ENCODE data around the gene CPNE6. TPM values are rescaled to one million over a fixed set of nuclear protein-coding genes. Genes with fewer than 3 reads are reported as not detected.

CPNE6 gene
- total and polyA plus RNA-seq, 5 experiments from 2014 or later, result not detected

DNA sequence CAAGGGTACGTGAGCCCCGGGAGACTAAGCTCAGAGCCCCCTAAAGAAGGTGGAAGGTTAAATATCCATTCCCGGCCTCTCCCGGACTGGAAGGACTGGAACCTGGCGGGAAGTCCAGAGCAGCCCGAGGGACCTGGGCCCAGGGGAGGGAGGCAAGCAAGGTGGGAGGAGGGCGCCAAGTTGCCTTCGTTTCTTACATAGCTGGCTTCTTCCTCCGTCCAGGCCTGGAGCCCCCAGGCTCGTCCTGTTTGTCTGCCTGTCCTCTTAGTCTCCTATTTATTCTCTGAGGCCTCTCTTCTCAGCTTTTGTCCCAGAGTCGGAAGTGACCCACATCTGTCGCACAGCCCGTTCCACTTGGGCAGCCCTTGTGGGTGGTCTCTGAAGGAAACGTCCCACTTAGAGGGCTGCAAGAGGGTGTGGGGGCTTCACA, 23.5 kb downstream of the CPNE6 start:
- H3K27ac Mint-ChIP-seq, result peak overlapping the region; percentile 93 to 99 (median 97)
- no peaks in the 10 kb centered on the region for H3K27me3 Mint-ChIP-seq
- H3K9me3 Mint-ChIP-seq, result no peaks in the 10 kb centered on the region
- ATAC-seq, result peak; percentile 4
- H3K36me3 Mint-ChIP-seq, result peaks cover 0 to 12% (median 2%) of the 10 kb centered on the region in 3 donors
- peaks cover 27 to 42% (median 36%) of the 10 kb centered on the region in 4 donors for H3K4me1 Mint-ChIP-seq
- peak in 1 of 10 donors; percentile 7 for DNase-seq
- POLR2A ChIA-PET, result interaction anchor here (0.6 to 6.1 kb wide), 15 partner anchors 10 to 335 kb away, joined by 3 to 50 read pairs (median 4); partner anchors contain the start of genes CARMIL3, DCAF11, EMC9 and KHNYN
- H3K4me3 Mint-ChIP-seq, result peak overlapping the region; percentile 95 to 99 (median 98)

DNA sequence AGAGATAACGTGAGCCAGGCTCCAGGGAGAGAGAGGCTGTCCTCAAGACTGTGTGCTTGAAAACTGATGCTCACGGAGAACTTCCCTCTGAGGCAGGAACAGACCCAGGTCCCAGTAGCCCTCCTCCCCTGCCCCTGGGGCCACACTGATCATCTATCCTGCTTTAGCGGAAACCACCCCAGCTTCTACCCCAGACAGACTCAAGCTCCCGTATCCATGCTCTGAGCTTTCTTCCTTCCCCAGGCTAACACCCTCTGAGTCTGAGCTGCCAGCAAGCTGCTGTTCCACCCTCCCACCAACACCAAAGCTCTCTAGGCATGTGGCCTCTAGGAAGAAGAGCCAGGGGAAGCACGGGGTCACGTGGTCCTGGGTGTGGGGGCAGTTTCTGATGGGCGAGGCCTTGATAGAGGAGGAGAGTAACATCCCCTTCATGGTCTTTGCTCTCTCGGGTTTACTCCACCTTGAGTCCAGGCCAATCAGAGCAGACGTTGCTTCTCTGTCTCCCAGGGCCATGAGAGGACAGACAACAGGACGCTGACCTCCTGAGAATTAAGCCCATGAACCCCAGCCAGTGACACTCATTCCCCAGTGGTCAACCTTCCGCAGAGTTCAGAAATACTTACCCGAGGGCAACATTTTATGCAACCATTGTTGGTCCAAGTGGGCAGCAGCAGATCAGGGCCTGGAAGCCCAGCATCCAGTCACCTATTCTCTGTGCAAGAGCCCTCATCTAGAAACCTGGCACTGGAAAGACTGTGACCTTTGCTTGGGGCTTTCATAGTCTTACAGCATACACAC, 24.1 kb downstream of the CPNE6 start:
- Mint-ChIP-seq H3K27ac (peak overlapping the region; percentile 93 to 99 (median 97)), H3K4me3 (peak overlapping the region; percentile 95 to 99 (median 98)), H3K4me1 (peaks cover 25 to 42% (median 34%) of the 10 kb centered on the region in 4 donors), H3K36me3 (peaks cover 0 to 18% (median 2%) of the 10 kb centered on the region in 3 donors), H3K27me3 (no peaks in the 10 kb centered on the region), H3K9me3 (no peaks in the 10 kb centered on the region)
- ATAC-seq, result peak in 1 of 2 donors; percentile 9
- POLR2A ChIA-PET, result interaction anchor here (0.6 to 6.1 kb wide), 15 partner anchors 9 to 335 kb away, joined by 3 to 50 read pairs (median 4); partner anchors contain the start of genes CARMIL3, DCAF11, EMC9 and KHNYN
- peak in 2 of 10 donors; percentile 17 to 19 for DNase-seq

DNA sequence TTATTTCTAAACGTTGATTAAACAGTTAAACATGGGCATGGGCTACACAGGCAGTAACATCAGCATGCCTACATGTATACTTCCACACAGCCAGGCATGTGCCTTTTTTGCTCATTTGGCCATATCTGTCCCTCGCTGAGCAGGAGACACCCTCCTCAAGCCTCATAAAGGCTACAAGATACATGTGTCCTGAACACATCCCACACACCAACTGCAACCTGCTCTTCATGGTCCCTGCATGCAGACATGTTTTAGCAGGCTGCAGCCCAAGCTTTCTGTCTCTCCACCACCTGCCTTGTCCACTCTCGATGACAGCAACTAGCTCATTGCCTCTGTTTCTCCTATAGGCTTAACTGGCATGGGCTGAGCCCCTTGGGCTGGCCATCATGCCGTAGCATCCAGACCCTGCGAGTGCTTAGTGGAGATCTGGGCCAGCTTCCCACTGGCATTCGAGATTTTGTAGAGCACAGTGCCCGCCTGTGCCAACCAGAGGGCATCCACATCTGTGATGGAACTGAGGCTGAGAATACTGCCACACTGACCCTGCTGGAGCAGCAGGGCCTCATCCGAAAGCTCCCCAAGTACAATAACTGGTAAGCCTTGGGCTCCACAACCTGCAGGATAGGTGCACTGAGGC, 25.3 kb downstream of the CPNE6 start:
- Mint-ChIP-seq H3K27ac (peak overlapping the region in 7 of 10 donors; percentile 15 to 72 (median 32)), H3K9me3 (no peaks in the 10 kb centered on the region), H3K36me3 (peaks cover 0 to 24% (median 2%) of the 10 kb centered on the region in 3 donors), H3K4me1 (peaks cover 24 to 38% (median 30%) of the 10 kb centered on the region in 4 donors), H3K27me3 (no peaks in the 10 kb centered on the region), H3K4me3 (peak overlapping the region in 7 of 10 donors; percentile 13 to 75 (median 57))
- POLR2A ChIA-PET, result interaction anchor here (0.6 to 6.1 kb wide), 6 partner anchors 12 to 51 kb away, joined by 3 to 50 read pairs (median 8); partner anchors contain the start of genes DCAF11 and NRL
- ATAC-seq, result no peak
- DNase-seq, result no peak

DNA sequence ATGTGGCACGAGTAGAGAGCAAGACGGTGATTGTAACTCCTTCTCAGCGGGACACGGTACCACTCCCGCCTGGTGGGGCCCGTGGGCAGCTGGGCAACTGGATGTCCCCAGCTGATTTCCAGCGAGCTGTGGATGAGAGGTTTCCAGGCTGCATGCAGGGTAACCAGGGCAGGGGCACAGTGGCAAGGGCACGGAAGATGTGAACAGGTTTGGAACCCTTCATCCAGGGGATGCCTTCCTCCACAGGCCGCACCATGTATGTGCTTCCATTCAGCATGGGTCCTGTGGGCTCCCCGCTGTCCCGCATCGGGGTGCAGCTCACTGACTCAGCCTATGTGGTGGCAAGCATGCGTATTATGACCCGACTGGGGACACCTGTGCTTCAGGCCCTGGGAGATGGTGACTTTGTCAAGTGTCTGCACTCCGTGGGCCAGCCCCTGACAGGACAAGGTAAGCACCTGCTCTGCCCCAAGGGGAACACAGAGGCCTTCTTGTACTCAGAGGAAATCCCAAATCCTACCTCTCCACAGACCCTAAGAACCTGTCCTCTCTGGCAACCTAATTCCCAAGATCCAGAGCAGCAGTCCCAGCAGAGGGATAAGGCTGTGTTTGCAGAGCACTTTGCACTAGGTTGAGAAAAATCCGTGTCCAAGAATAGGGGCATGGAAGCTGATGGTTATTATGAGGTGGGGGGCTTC, 27.0 kb downstream of the CPNE6 start:
- peak overlapping the region in 1 of 10 donors; percentile 11 for H3K27ac Mint-ChIP-seq
- H3K4me3 Mint-ChIP-seq, result peak overlapping the region in 1 of 10 donors; percentile 4
- H3K27me3 Mint-ChIP-seq, result no peaks in the 10 kb centered on the region
- ATAC-seq (no peak), DNase-seq (no peak)
- H3K9me3 Mint-ChIP-seq, result no peaks in the 10 kb centered on the region
- peaks cover 0 to 28% (median 12%) of the 10 kb centered on the region in 3 donors for H3K36me3 Mint-ChIP-seq
- peaks cover 22 to 31% (median 26%) of the 10 kb centered on the region in 4 donors for H3K4me1 Mint-ChIP-seq
- POLR2A ChIA-PET, result interaction anchor here (0.6 kb wide), 2 partner anchors 29 to 113 kb away, joined by 3 to 4 read pairs; no protein-coding TSS in a partner anchor

DNA sequence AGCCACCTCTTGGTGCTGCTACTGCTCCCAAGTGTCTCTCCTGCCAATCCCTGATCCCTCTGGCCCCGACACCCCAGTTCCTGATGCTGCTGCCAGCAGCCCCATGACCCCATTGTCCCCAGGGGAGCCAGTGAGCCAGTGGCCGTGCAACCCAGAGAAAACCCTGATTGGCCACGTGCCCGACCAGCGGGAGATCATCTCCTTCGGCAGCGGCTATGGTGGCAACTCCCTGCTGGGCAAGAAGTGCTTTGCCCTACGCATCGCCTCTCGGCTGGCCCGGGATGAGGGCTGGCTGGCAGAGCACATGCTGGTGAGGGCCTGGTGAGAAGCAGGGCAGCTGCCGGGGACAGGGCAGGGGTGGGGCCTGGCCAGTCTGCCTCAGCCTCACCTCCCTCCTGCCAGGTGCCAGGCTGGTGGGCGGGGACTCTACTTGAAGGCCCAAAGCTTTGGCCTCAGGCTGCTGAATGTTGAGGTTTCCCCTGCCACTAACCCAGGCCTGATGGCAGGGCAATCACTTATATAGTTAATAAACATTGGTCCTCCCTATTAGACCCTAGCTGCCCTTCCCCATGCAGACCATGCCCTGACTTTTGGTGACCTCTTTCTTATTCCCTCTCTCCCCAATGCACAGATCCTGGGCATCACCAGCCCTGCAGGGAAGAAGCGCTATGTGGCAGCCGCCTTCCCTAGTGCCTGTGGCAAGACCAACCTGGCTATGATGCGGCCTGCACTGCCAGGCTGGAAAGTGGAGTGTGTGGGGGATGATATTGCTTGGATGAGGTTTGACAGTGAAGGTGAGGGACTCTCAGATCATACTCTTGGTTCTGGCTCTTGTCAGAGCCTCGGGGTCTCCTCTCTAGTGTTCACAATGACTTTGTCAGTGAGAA, 27.8 kb downstream of the CPNE6 start:
- Mint-ChIP-seq H3K27me3 (no peaks in the 10 kb centered on the region), H3K4me3 (no peak overlapping the region), H3K27ac (peak overlapping the region in 3 of 10 donors; percentile 21 to 87 (median 29)), H3K9me3 (no peaks in the 10 kb centered on the region), H3K4me1 (peaks cover 18 to 26% (median 24%) of the 10 kb centered on the region in 4 donors), H3K36me3 (peaks cover 0 to 28% (median 18%) of the 10 kb centered on the region in 3 donors)
- DNase-seq, result no peak
- POLR2A ChIA-PET, result no interaction called here
- no peak for ATAC-seq

DNA sequence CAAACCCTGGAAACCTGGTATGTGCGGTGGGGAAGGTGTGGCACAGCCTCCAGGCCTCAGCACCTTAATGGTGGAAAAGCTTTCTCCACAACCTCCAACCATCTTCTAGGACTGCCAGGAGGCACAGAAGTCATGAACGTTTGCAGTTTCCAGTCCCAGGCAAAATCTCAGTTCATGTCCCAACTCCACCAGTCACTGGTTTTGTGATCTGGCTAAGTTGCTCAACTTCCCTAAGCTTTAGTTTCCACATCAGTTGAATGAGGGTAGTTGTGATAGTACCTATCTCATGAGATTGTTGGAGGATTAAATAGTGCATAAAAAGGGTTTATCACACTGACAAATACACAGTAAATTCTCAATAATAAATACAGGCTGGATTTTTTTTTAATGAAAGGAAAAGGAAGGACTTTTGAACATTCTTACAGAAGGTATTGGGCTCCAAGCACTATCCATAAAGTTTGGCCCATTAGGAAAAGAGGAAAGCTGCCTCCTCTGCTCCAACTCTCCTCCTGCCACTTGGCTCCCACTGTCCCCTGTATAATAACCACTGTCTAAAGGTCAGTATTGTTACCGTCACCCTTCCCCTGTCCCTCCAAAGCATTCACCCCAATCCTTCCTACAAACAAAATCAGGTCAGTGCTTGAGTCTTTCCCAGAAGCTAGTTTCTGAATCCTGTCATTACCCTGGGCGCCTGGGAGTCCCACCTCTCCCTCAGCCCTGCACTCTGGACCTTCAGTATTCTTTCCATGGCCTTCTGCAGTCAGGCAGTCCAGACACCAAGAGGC, 29.0 kb downstream of the CPNE6 start:
- Mint-ChIP-seq H3K36me3 (peaks cover 4 to 31% (median 26%) of the 10 kb centered on the region in 3 donors), H3K4me1 (peaks cover 10 to 19% (median 15%) of the 10 kb centered on the region in 4 donors), H3K4me3 (no peak overlapping the region), H3K9me3 (no peaks in the 10 kb centered on the region), H3K27me3 (no peaks in the 10 kb centered on the region), H3K27ac (no peak overlapping the region)
- POLR2A ChIA-PET, result interaction anchor here (0.6 to 2.6 kb wide), 3 partner anchors 8 to 241 kb away, joined by 3 to 10 read pairs (median 3); no protein-coding TSS in a partner anchor
- DNase-seq (no peak), ATAC-seq (no peak)

DNA sequence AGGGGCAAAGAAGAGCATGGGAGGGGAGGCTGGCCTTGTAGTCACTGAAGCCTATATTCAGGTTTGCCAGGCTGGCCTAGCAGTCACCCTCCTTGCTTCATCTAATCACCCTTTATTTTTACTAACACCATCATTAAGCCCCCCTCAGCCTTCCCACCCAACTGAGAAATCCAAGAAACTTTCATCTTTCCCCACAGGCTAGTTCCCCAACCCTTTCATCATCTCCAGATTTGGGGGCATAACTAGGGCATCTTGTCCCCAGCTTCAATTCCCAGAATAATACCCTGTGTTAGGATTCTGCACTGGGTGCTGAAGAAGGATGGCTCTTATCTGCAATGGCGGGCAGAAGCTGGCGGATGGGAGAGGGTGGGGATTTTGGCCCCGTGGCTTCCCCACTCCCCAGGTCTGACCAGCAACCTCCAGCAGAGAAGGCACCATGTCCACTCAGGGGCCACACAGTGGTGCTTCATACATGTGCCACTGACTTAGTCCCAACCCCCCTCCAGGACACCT, 29.7 kb downstream of the CPNE6 start:
- H3K27me3 Mint-ChIP-seq, result no peaks in the 10 kb centered on the region
- no peaks in the 10 kb centered on the region for H3K9me3 Mint-ChIP-seq
- no peak overlapping the region for H3K4me3 Mint-ChIP-seq
- no peak for DNase-seq
- POLR2A ChIA-PET, result interaction anchor here (0.7 to 2.6 kb wide), 2 partner anchors 8 to 21 kb away, joined by 3 to 10 read pairs; no protein-coding TSS in a partner anchor
- H3K4me1 Mint-ChIP-seq, result peaks cover 5 to 14% (median 10%) of the 10 kb centered on the region in 4 donors
- peaks cover 4 to 31% (median 26%) of the 10 kb centered on the region in 3 donors for H3K36me3 Mint-ChIP-seq
- no peak overlapping the region for H3K27ac Mint-ChIP-seq
- ATAC-seq, result no peak

DNA sequence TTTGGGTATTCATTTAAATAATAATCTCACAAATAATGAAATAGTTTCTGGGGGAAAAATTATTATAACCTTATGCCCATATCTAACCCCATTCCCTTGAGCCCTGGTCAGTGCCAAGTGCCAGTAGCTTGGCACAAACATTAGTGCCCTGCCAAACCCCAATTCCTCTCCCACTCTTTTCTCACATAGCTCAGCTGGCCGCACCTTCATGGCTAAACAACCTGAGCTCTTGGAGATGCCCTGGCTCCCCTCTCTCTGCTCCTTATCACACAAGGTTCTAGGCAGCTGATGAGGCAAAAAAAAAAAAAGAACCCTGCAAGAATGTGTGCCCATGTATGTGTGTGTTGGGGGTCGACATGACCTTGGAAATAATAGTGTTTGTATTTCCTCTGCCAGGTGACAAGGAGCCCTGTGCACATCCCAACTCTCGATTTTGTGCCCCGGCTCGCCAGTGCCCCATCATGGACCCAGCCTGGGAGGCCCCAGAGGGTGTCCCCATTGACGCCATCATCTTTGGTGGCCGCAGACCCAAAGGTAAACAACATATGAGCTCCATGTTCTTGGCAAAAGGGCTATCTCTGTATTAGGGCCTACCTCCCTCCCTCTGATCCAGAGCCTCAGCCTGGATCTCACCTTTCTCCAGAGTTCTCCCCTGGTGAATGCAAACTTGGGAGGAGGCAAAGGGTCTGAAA, 31.1 kb downstream of the CPNE6 start:
- Mint-ChIP-seq H3K36me3 (peaks cover 4 to 29% (median 26%) of the 10 kb centered on the region in 3 donors), H3K4me1 (peaks cover 0 to 8% (median 3%) of the 10 kb centered on the region in 4 donors), H3K27ac (peak overlapping the region in 1 of 10 donors; percentile 17)

DNA sequence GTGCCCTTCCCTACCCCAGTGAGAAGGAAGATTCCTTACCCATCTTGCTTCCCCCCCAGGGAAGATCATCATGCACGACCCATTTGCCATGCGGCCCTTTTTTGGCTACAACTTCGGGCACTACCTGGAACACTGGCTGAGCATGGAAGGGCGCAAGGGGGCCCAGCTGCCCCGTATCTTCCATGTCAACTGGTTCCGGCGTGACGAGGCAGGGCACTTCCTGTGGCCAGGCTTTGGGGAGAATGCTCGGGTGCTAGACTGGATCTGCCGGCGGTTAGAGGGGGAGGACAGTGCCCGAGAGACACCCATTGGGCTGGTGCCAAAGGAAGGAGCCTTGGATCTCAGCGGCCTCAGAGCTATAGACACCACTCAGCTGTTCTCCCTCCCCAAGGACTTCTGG, 32.1 kb downstream of the CPNE6 start:
- Mint-ChIP-seq H3K9me3 (no peaks in the 10 kb centered on the region), H3K36me3 (peaks cover 4 to 26% (median 24%) of the 10 kb centered on the region in 3 donors), H3K4me1 (peaks cover 2 to 15% (median 4%) of the 10 kb centered on the region in 4 donors), H3K4me3 (no peak overlapping the region), H3K27ac (peak overlapping the region in 3 of 10 donors; percentile 11 to 37 (median 34)), H3K27me3 (no peaks in the 10 kb centered on the region)
- POLR2A ChIA-PET, result interaction anchor here (0.8 kb wide), 1 partner anchor 1028 kb away, joined by 5 read pairs; no protein-coding TSS in a partner anchor
- ATAC-seq (no peak), DNase-seq (no peak)

More for the DNA sequence above, 31.1 kb downstream of the CPNE6 start:
- no peaks in the 10 kb centered on the region for H3K27me3 Mint-ChIP-seq
- no peak overlapping the region for H3K4me3 Mint-ChIP-seq
- ATAC-seq, result no peak
- no peaks in the 10 kb centered on the region for H3K9me3 Mint-ChIP-seq
- DNase-seq, result no peak
- POLR2A ChIA-PET, result interaction anchor here (0.8 to 2.6 kb wide), 2 partner anchors 22 to 36 kb away, joined by 3 to 10 read pairs; no protein-coding TSS in a partner anchor
